Astrocyte (in vitro differentiated cells and primary cell): ENCODE data around the gene DYNC1LI1. TPM values are rescaled to one million over a fixed set of nuclear protein-coding genes. Genes with fewer than 3 reads are reported as not detected.
"Not testable (repeated sequence)": the region's sequence is repeated elsewhere in the genome, so short reads cannot be mapped to it uniquely, and the experiment has no call there.

ENCODE experiments used
- DNase-seq: peaks from one replicate; pipeline ENCODE4 v3.0.0-alpha.2; 2010; ENCODE audit warnings: low read depth
- FAIRE-seq: peaks from 2 replicates; lab custom pipeline; 2011; peaks lifted over from hg19 to GRCh38; lab: Jason Lieb, UNC
- H2AFZ ChIP-seq: 2 replicates; pipeline ENCODE4 v1.6.0; 2012; ENCODE audit warnings: low read depth, low read length, inconsistent platforms
- H3K27ac ChIP-seq: 2 replicates; pipeline ENCODE4 v1.5.1; 2011; ENCODE audit warnings: low read depth, low read length, inconsistent platforms
- H3K27me3 ChIP-seq: 2 replicates; pipeline ENCODE4 v1.6.0; 2011; ENCODE audit warnings: low read length, inconsistent platforms; ENCODE audit not compliant: insufficient read depth
- H3K36me3 ChIP-seq: 2 replicates; pipeline ENCODE4 v1.5.1; 2011; ENCODE audit warnings: low read length, inconsistent platforms; ENCODE audit not compliant: insufficient read depth
- H3K4me1 ChIP-seq: 2 replicates; pipeline ENCODE4 v1.5.1; 2011; ENCODE audit warnings: low read length, inconsistent platforms; ENCODE audit not compliant: insufficient read depth
- H3K4me2 ChIP-seq: 2 replicates; pipeline ENCODE4 v1.6.0; 2012; ENCODE audit warnings: low read length, inconsistent platforms
- H3K4me3 ChIP-seq: 2 replicates; pipeline ENCODE4 v1.5.1; 2011; ENCODE audit warnings: low read depth, mild to moderate bottlenecking, low read length, inconsistent platforms; ENCODE audit not compliant: insufficient read depth
- H3K79me2 ChIP-seq: 2 replicates; pipeline ENCODE4 v1.6.0; 2012; ENCODE audit warnings: mild to moderate bottlenecking, low read length, inconsistent platforms; ENCODE audit not compliant: insufficient read depth
- H3K9ac ChIP-seq: 2 replicates; pipeline ENCODE4 v1.6.0; 2012; ENCODE audit warnings: mild to moderate bottlenecking, low read length, inconsistent platforms
- H3K9me3 ChIP-seq: 2 replicates; pipeline ENCODE4 v1.5.1; 2012; ENCODE audit warnings: low read depth, mild to moderate bottlenecking, low read length, inconsistent platforms; ENCODE audit not compliant: insufficient read depth
- H4K20me1 ChIP-seq: 2 replicates; pipeline ENCODE4 v1.6.0; 2012; ENCODE audit warnings: low read length, inconsistent platforms; ENCODE audit not compliant: insufficient read depth
- H3K27ac Mint-ChIP-seq: one replicate; pipeline ENCODE4 v1.8.0; 2021; ENCODE audit warnings: mild to moderate bottlenecking, mixed read lengths; ENCODE audit not compliant: unreplicated experiment
- H3K27me3 Mint-ChIP-seq: one replicate; pipeline ENCODE4 v1.8.0; 2021; ENCODE audit warnings: low read depth, mixed read lengths; ENCODE audit not compliant: unreplicated experiment
- H3K36me3 Mint-ChIP-seq: one replicate; pipeline ENCODE4 v1.8.0; 2021; ENCODE audit warnings: low read depth, mixed read lengths; ENCODE audit not compliant: unreplicated experiment
- H3K4me1 Mint-ChIP-seq: one replicate; pipeline ENCODE4 v1.8.0; 2021; ENCODE audit warnings: low read depth, mixed read lengths; ENCODE audit not compliant: unreplicated experiment
- H3K4me3 Mint-ChIP-seq: one replicate; pipeline ENCODE4 v1.8.0; 2021; ENCODE audit warnings: mild to moderate bottlenecking, moderate library complexity, mixed read lengths; ENCODE audit not compliant: unreplicated experiment
- H3K9me3 Mint-ChIP-seq: one replicate; pipeline ENCODE4 v1.8.0; 2021; ENCODE audit warnings: mild to moderate bottlenecking, mixed read lengths; ENCODE audit not compliant: unreplicated experiment
- EZH2 ChIP-seq: IDR thresholded peaks from 2 replicates; pipeline ENCODE4 v1.6.1; 2012; ENCODE audit warnings: mild to moderate bottlenecking, low read length, inconsistent platforms; ENCODE audit not compliant: insufficient read depth
- total RNA-seq: library from RNA; stranded (reverse); gene quantifications from 2 replicates; pipeline ENCODE4 v1.2.1, GENCODE V29; 2021
- TF ChIP-seq, protein P1 (sequence below): IDR thresholded peaks from 2 replicates; pipeline ENCODE4 v1.5.1; 2011; ENCODE audit warnings: low read depth, mild to moderate bottlenecking, inconsistent platforms, low read length, moderate library complexity; ENCODE audit not compliant: insufficient read depth

The DYNC1LI1 gene
- total RNA-seq, 1 donor from 2014 or later = 43.0 TPM

- Histone ChIP-seq H4K20me1 (no peaks in the 10 kb centered on the region), H3K9me3 (no peaks in the 10 kb centered on the region), H3K9ac (no peak overlapping the region), H3K27me3 (no peaks in the 10 kb centered on the region), H3K4me3 (no peak overlapping the region), H3K4me1 (no peaks in the 10 kb centered on the region), H2AFZ (no peak overlapping the region), H3K79me2 (no peaks in the 10 kb centered on the region), H3K36me3 (no peaks in the 10 kb centered on the region), H3K27ac (no peak overlapping the region), H3K4me2 (no peak overlapping the region)
- no peaks in the 10 kb centered on the region for H3K36me3 Mint-ChIP-seq
- no peak overlapping the region for H3K27ac Mint-ChIP-seq
- no peak overlapping the region for H3K4me3 Mint-ChIP-seq
- no peak for FAIRE-seq
- peaks cover 2% of the 10 kb centered on the region for H3K9me3 Mint-ChIP-seq
- H3K27me3 Mint-ChIP-seq = peaks cover 2% of the 10 kb centered on the region
- no peak for TF ChIP-seq EZH2
- TF ChIP-seq, protein P1, sequence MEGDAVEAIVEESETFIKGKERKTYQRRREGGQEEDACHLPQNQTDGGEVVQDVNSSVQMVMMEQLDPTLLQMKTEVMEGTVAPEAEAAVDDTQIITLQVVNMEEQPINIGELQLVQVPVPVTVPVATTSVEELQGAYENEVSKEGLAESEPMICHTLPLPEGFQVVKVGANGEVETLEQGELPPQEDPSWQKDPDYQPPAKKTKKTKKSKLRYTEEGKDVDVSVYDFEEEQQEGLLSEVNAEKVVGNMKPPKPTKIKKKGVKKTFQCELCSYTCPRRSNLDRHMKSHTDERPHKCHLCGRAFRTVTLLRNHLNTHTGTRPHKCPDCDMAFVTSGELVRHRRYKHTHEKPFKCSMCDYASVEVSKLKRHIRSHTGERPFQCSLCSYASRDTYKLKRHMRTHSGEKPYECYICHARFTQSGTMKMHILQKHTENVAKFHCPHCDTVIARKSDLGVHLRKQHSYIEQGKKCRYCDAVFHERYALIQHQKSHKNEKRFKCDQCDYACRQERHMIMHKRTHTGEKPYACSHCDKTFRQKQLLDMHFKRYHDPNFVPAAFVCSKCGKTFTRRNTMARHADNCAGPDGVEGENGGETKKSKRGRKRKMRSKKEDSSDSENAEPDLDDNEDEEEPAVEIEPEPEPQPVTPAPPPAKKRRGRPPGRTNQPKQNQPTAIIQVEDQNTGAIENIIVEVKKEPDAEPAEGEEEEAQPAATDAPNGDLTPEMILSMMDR = no peak
- DNase-seq = no peak
- no peaks in the 10 kb centered on the region for H3K4me1 Mint-ChIP-seq
Observed at GRCh38 chr3:32583708-32584107, 13.1 kb upstream of the DYNC1LI1 start.

GRCh38 chr3:32578669-32579068, 8.0 kb upstream of the DYNC1LI1 start:
- H3K27me3 Mint-ChIP-seq, H3K4me3 ChIP-seq, H3K36me3 ChIP-seq, DNase-seq, H3K4me1 ChIP-seq, H3K9ac ChIP-seq, H3K9me3 ChIP-seq, H3K36me3 Mint-ChIP-seq, H3K4me1 Mint-ChIP-seq, H3K4me3 Mint-ChIP-seq, FAIRE-seq, H4K20me1 ChIP-seq, H3K79me2 ChIP-seq, H3K27ac Mint-ChIP-seq, H2AFZ ChIP-seq, H3K4me2 ChIP-seq, H3K9me3 Mint-ChIP-seq, H3K27ac ChIP-seq, H3K27me3 ChIP-seq: not testable (repeated sequence)

GRCh38 chr3:32577581-32578556, 7.2 kb upstream of the DYNC1LI1 start:
- Histone ChIP-seq H3K27ac (no peak overlapping the region), H3K4me1 (peaks cover 3% of the 10 kb centered on the region), H2AFZ (peak overlapping the region; percentile 64), H3K36me3 (no peaks in the 10 kb centered on the region), H3K9me3 (no peaks in the 10 kb centered on the region), H3K27me3 (no peaks in the 10 kb centered on the region), H4K20me1 (no peaks in the 10 kb centered on the region), H3K79me2 (no peaks in the 10 kb centered on the region), H3K4me3 (no peak overlapping the region), H3K9ac (no peak overlapping the region), H3K4me2 (peak overlapping the region; percentile 43)
- no peak overlapping the region for H3K4me3 Mint-ChIP-seq
- H3K4me1 Mint-ChIP-seq = peaks cover 2% of the 10 kb centered on the region
- FAIRE-seq (peak; percentile 5), DNase-seq (no peak)
- no peak for TF ChIP-seq EZH2
- TF ChIP-seq, protein P1 = no peak
- H3K9me3 Mint-ChIP-seq = peaks cover 2% of the 10 kb centered on the region
- H3K27ac Mint-ChIP-seq = no peak overlapping the region
- H3K36me3 Mint-ChIP-seq = no peaks in the 10 kb centered on the region
- H3K27me3 Mint-ChIP-seq = no peaks in the 10 kb centered on the region
